Heart right ventricle (tissue), 16 donors: ENCODE results near the gene VRTN. TPM values are rescaled to one million over a fixed set of nuclear protein-coding genes. Genes with fewer than 3 reads are reported as not detected.

ENCODE experiments used
- ATAC-seq, 8 donors: fragments of 200-7000 bp; cut with Tn5 transposase; one replicate each; pipeline ENCODE4 v1.9.1; 2020; ENCODE audit warnings: mild to moderate bottlenecking in 8 of 8, moderate library complexity in 8 of 8, moderate number of reproducible peaks in 1 of 8
- DNase-seq, 2 donors: peaks; one replicate each; pipeline ENCODE4 v3.0.0-alpha.2; 2020
- H3K27ac ChIP-seq, 10 donors: fragments of 200-600 bp; sonication (generic) in 2 of 10; one replicate each; pipeline versions ENCODE4 v1.5.0 to v1.8.0; 2020 to 2022; ENCODE audit warnings: mild to moderate bottlenecking in 3 of 10
- H3K27me3 ChIP-seq, 7 donors: fragments of 200-600 bp; one replicate each; pipeline ENCODE4 v1.8.0; 2021 to 2022; ENCODE audit warnings: mild to moderate bottlenecking in 2 of 7
- H3K36me3 ChIP-seq, 9 donors: fragments of 200-600 bp; sonication (generic) in 1 of 9; one replicate each; pipeline versions ENCODE4 v1.5.0 to v1.8.0; 2020 to 2022; ENCODE audit warnings: mild to moderate bottlenecking in 2 of 9
- H3K4me1 ChIP-seq, 9 donors: fragments of 200-600 bp; sonication (generic) in 1 of 9; one replicate each; pipeline versions ENCODE4 v1.5.0 to v1.8.0; 2020 to 2022; ENCODE audit warnings: mild to moderate bottlenecking in 4 of 9
- H3K4me3 ChIP-seq, 10 donors: fragments of 200-600 bp; sonication (generic) in 2 of 10; one replicate each; pipeline versions ENCODE4 v1.5.0 to v1.8.0; 2020 to 2022; ENCODE audit warnings: mild to moderate bottlenecking in 7 of 10, moderate library complexity in 2 of 10
- H3K9me3 ChIP-seq, 11 donors: fragments of 200-600 bp in 10 of 11; sonication (generic) in 2 of 11; one replicate each; pipeline versions ENCODE4 v1.5.0 to v1.8.0; 2013 to 2022; ENCODE audit warnings: mild to moderate bottlenecking in 2 of 11, control low read depth in 1 of 11, moderate library complexity in 1 of 11
- whole genome bisulfite sequencing, 2 donors: extraction: QIAGEN DNeasy Blood & Tissue Kit; methylation state at CpG; one replicate each; pipeline ENCODE4 v1.1.7; 2013; ENCODE audit warnings: inconsistent platforms in 1 of 2; 5-methylcytosine and 5-hydroxymethylcytosine counted together
- intact Hi-C, 10 donors: fragments of 100-400 bp; cut with DNase I; formaldehyde crosslinking; loops; one replicate each; pipeline versions ENCODE4 v1.11.1 to v1.14.2; 2022
- polyA plus RNA-seq, 2 donors: library from polyadenylated mRNA; stranded (reverse); fragments of 200-250 nt; gene quantifications; one replicate each; pipeline ENCODE4 v1.2.3, GENCODE V29; 2013
- total RNA-seq, 10 donors: library from RNA; stranded (reverse); fragmentation: NEBNext Ultra II Directional in 3 of 10; extraction: Animal tissue kit (Norgen Biotek cat#: 25700) in 3 of 10; gene quantifications; one replicate each; pipeline versions ENCODE4 v1.2.1 to v1.2.4, GENCODE V29; 2021 to 2023
- TF ChIP-seq, protein P1 (sequence below), 9 donors: fragments of 200-600 bp; sonication (generic) in 2 of 9; IDR thresholded peaks; one replicate each; pipeline versions ENCODE4 v1.5.0 to v1.8.0; 2021 to 2022; ENCODE audit warnings: antibody characterized with exemption in 9 of 9, mild to moderate bottlenecking in 5 of 9, moderate library complexity in 1 of 9
- donor health status: Arrhythmogenic right ventricular cardiomyopathy.
- donor health status: ischemic (EF 13 %, LVEDD 7.1; RV severe dilation, severe dysfunction).
- donor health status: healthy with polysubstance abuse.
- donor health status: DM: no; HTN: yes; CAD: no.
- donor health status: DM: no; HTN: no; CAD: no.
- donor health status: ischemic (EF 25% LVEDD 6.9; RV normal size, moderate dysfunction).
- donor health status: ischemic (EF 25% LVEDD 5.7; RV mildly dilated, moderate dysfunction).
- donor health status: healthy.
- donor health status: DM: yes; HTN: yes; CAD: no.
- donor health status: Ischemic cardiomyopathy.
- donor health status: ischemic (EF 35%, LVEDD 5.7; RV mildly dilated, moderate dysfunction).
- donor health status: nonischemic (EF 11% LVEDD 7.7; RV severe dilation, severe dysfunction).
- donor health status: DM: yes; HTN: yes; CAD: no.
- donor health status: PGD.
- donor health status: ischemic (EF 29% LVEDD 5.4; RV normal size, mild dysfunction).
- donor health status: nonischemic (EF 23%, LVEDD 6.1; RV moderate dilation, normal function).

The VRTN gene
- total and polyA plus RNA-seq, 12 donors = not detected

DNA sequence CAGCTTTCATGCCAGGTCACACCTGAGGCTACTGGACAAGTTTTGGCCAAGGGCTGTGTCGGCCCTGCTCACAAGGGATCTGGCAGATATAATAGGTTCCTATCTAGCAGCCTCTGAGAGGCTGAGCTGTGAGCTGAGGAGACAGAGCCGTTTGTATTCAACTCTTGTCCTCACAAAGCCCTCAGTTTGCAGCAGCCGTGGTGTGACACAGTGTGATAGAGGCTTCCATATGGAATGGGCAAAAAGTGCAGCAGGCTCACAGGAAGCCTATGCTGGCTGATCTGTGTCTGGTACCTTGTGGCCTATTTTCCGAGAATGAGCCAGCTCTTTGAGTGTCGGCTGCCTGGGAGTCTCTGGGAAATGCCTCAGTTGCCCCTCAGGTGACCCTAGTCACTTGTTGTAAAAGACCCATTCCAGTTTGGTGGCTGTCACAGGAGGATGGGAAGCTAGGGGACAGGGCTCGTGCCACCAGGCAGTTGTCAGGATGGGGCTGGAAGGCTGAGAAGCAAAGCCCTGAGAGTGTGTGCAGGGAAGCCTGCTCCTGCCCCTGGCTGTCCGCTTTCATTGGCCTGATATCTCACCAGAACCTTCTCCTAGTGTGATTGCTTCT is 16.1 kb downstream of the VRTN start:
- intact Hi-C loops = loop anchor here in 6 of 10 donors (5.0 to 10.0 kb wide), 5 partner anchors 113 to 430 kb away; partner anchors contain the start of genes ISCA2 (in 1 of the 6), LTBP2 (in 1 of the 6) and NPC2 (in 1 of the 6)
- DNase-seq (no peak), ATAC-seq (no peak)
- Histone ChIP-seq H3K36me3 (no peaks in the 10 kb centered on the region), H3K4me3 (no peak overlapping the region), H3K4me1 (peaks cover 0 to 3% (median 0%) of the 10 kb centered on the region in 9 donors), H3K27me3 (peaks cover 0 to 23% (median 5%) of the 10 kb centered on the region in 7 donors), H3K27ac (no peak overlapping the region), H3K9me3 (no peaks in the 10 kb centered on the region)
- 61 to 65% methylated on average over 7 of the region's 7 CpGs for WGBS, 2 donors
- TF ChIP-seq, protein P1, sequence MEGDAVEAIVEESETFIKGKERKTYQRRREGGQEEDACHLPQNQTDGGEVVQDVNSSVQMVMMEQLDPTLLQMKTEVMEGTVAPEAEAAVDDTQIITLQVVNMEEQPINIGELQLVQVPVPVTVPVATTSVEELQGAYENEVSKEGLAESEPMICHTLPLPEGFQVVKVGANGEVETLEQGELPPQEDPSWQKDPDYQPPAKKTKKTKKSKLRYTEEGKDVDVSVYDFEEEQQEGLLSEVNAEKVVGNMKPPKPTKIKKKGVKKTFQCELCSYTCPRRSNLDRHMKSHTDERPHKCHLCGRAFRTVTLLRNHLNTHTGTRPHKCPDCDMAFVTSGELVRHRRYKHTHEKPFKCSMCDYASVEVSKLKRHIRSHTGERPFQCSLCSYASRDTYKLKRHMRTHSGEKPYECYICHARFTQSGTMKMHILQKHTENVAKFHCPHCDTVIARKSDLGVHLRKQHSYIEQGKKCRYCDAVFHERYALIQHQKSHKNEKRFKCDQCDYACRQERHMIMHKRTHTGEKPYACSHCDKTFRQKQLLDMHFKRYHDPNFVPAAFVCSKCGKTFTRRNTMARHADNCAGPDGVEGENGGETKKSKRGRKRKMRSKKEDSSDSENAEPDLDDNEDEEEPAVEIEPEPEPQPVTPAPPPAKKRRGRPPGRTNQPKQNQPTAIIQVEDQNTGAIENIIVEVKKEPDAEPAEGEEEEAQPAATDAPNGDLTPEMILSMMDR (IDR thresholded peaks at IDR 0.05) = no peak

DNA sequence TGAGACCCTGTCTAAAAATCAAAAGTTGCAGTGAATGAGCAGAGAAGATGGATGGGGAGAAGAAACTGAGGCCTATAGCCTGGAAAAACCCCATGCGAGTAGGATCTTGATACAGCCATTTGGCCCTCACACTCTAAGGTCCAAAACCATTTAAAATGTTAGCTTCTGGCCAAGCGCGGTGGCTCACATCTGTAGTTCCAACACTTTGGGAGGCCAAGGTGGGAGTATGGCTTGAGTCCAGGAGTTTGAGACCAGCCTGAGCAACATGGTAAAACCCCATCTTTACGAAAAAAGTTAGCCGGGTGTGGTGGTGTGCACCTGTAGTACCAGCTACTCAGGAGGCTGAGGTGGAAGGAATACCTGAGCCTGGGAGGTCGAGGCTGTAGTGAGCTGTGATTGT is 19.8 kb downstream of the VRTN start:
- no peaks in the 10 kb centered on the region for H3K4me1 ChIP-seq
- H3K27ac ChIP-seq = no peak overlapping the region
- DNase-seq = no peak
- no peak for ATAC-seq
- peaks cover 0 to 23% (median 5%) of the 10 kb centered on the region in 7 donors for H3K27me3 ChIP-seq
- TF ChIP-seq, protein P1 (IDR thresholded peaks at IDR 0.05) = no peak
- 93 to 94% methylated on average over 6 of the region's 6 CpGs for WGBS, 2 donors
- intact Hi-C loops = loop anchor here in 2 of 10 donors (10.0 kb wide), 3 partner anchors 237 to 427 kb away; partner anchors contain the start of gene LTBP2 (in 1 of the 2)
- H3K36me3 ChIP-seq = no peaks in the 10 kb centered on the region
- H3K9me3 ChIP-seq = no peaks in the 10 kb centered on the region
- no peak overlapping the region for H3K4me3 ChIP-seq

DNA sequence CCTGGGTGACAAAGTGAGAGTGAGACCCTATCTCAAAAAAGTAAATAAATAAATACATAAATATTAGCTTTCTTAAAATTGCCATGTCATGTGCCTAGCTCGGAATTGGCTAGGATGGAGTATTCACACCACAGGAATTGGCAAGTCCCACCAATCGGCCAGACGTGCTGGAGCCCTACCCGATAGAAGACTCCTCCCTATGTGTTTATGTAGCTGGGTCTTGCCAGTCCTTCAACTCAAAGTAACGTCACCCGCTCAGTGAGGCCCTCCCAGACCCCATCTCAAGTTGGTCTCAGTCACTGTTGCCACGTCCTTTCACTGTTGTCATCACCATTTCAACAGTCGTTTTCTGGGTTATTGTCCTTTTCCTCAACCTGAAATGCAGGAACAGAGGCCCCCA is 20.2 kb downstream of the VRTN start:
- H3K9me3 ChIP-seq = no peaks in the 10 kb centered on the region
- H3K36me3 ChIP-seq = no peaks in the 10 kb centered on the region
- no peak overlapping the region for H3K27ac ChIP-seq
- H3K4me3 ChIP-seq = no peak overlapping the region
- no peak for DNase-seq
- TF ChIP-seq, protein P1 (IDR thresholded peaks at IDR 0.05) = no peak
- ATAC-seq = no peak
- no peaks in the 10 kb centered on the region for H3K4me1 ChIP-seq
- WGBS, 2 donors = 76 to 79% methylated on average over 8 of the region's 8 CpGs
- peaks cover 0 to 22% (median 3%) of the 10 kb centered on the region in 7 donors for H3K27me3 ChIP-seq
- intact Hi-C loops = loop anchor here in 2 of 10 donors (10.0 kb wide), 3 partner anchors 236 to 426 kb away; partner anchors contain the start of gene LTBP2 (in 1 of the 2)

DNA sequence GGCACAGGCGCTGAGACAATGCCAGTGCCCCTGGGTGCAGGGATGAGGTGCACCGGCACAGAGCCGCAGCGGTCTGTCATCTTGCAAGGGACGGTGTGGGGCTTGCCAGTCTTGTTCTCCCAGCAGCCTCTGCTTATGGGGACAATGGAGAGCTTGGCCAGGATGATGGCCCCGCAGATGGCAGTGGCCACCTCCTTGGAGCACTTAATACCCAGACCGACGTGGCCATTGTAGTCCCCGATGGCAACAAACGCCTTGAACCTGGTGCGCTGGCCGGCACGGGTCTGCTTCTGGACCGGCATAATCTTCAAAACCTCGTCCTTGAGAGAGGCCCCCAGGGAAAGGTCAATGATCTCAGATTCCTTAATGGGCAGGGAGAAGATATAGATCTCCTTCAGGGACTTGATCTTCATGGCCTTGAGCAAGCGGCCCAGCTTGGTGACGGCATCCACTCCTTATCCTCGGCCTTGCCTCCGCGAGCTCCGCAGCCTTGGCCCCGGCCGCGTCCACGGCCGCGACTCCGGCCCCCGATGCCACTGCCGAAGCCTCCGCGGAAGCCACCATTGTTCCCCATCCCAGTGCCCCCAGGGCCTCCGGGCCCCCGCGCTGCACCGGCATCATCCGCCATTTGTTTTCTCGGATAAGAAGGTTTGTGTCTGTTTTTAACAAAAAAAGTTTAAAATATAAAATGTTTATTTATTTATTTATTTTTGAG is 29.9 kb downstream of the VRTN start:
- Histone ChIP-seq H3K27ac (no peak overlapping the region), H3K4me3 (no peak overlapping the region), H3K9me3 (no peaks in the 10 kb centered on the region), H3K27me3 (peaks cover 0 to 9% (median 0%) of the 10 kb centered on the region in 7 donors), H3K36me3 (no peaks in the 10 kb centered on the region), H3K4me1 (no peaks in the 10 kb centered on the region)
- TF ChIP-seq, protein P1 (IDR thresholded peaks at IDR 0.05) = no peak
- ATAC-seq (no peak), DNase-seq (no peak)
- intact Hi-C loops = no loop called here
- 94% methylated on average over 38 of the region's 38 CpGs for WGBS, 2 donors
